Adrenal gland (tissue), 5 donors: ENCODE data around the gene RNU6-7.

Source experiments
- CTCF ChIP-seq, 6 experiments: fragments of 450-650 bp in 4 of 6; fragments of 200-600 bp in 2 of 6; sonication (generic) in 1 of 6; IDR thresholded peaks; 1 replicate in 5 of 6; 2 replicates in 1 of 6; pipeline versions ENCODE4 v1.5.1 to v1.8.0; 2016 to 2021; ENCODE audit warnings: antibody characterized with exemption in 6 of 6, mild to moderate bottlenecking in 2 of 6, moderate library complexity in 1 of 6
- POLR2A ChIP-seq, 2 donors: fragments of 450-650 bp; IDR thresholded peaks; one replicate each; pipeline ENCODE4 v1.6.1; 2017; ENCODE audit warnings: antibody characterized with exemption in 2 of 2, mild to moderate bottlenecking in 2 of 2, moderate library complexity in 1 of 2
- donor health status: DM: no; HTN: no; CAD: no.

GRCh38 chr14:32167907-32168306, 33.9 kb upstream of the RNU6-7 start:
- no peak for TF ChIP-seq CTCF (IDR thresholded peaks at IDR 0.05)
- no peak for TF ChIP-seq POLR2A (IDR thresholded peaks at IDR 0.05)
